Measurements from ENCODE around the gene SLC17A9.

DNA sequence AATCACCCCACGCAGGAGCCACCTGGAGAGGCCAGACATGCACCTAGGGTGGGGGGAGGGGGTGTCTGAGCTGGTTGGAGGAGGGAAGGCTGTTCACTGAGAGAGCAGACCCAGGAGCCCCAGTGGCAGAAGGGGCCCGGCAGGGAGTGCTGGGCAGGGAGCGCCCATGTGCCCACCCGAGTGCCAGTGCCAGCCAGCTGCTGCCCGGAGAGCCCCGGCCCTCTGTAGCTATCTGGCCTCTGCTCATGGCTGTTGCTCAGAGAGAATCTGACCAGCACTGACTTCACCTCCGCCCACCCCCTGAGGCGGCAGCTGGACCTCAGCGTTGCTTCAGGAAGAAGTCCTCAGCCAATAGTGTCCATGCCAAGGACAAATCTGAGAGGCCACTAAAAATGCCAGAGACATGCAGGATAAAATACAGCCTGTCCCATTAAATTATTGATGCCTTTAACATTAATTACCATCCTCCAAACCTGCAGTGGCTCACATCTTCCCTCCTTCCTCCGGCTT, 22.8 kb downstream of the SLC17A9 start:
- TF ChIP-seq EZH2 (IDR thresholded peaks at IDR 0.05; ENCODE audit: low read length, unreplicated experiment) (no peak), CTCF (conservative IDR thresholded peaks at IDR 0.05; ENCODE audit: low read depth, low read length) (no peak), EZH2phosphoT487 (IDR thresholded peaks at IDR 0.05; ENCODE audit: borderline replicate concordance, low read length) (no peak)
